SU-DHL-6 (cell line): Measurements from ENCODE around the gene TLR10.

ENCODE experiments used
- H2AFZ ChIP-seq: fragments of 200-600 bp; sonication (generic); 2 replicates; pipeline ENCODE4 v1.6.1; 2014; ENCODE audit warnings: low read depth, mild to moderate bottlenecking, moderate library complexity, mixed read lengths, antibody characterized with exemption, low read length; ENCODE audit not compliant: severe bottlenecking
- H3F3A ChIP-seq: fragments of 200-600 bp; shearing (Covaris generic); 2 replicates; pipeline ENCODE4 v1.6.0; 2016; ENCODE audit warnings: antibody characterized with exemption, mild to moderate bottlenecking; ENCODE audit not compliant: insufficient read depth
- H3K27ac ChIP-seq: fragments of 200-600 bp; sonication (generic); 2 replicates; pipeline ENCODE4 v1.5.1; 2016; ENCODE audit warnings: low read depth, mild to moderate bottlenecking, low read length, moderate library complexity, mixed read lengths
- H3K27me3 ChIP-seq: fragments of 200-600 bp; sonication (generic), shearing (Covaris generic); 2 replicates; pipeline ENCODE4 v1.6.0; 2014; ENCODE audit warnings: mild to moderate bottlenecking, low read length
- H3K36me3 ChIP-seq: fragments of 200-600 bp; sonication (generic); 2 replicates; pipeline ENCODE4 v1.6.1; 2014; ENCODE audit warnings: mild to moderate bottlenecking, low read length, mixed read lengths
- H3K4me2 ChIP-seq: fragments of 300-600, 200-600 bp; shearing (Covaris generic), sonication (generic); 2 replicates; pipeline ENCODE4 v1.6.0; 2014; ENCODE audit warnings: low read length, low read depth, mild to moderate bottlenecking; ENCODE audit not compliant: poor library complexity, severe bottlenecking
- H3K4me3 ChIP-seq: fragments of 200-600 bp; sonication (generic); 2 replicates; pipeline ENCODE4 v1.5.1; 2014; ENCODE audit warnings: antibody characterized with exemption, low read length, mild to moderate bottlenecking, mixed read lengths; ENCODE audit not compliant: insufficient read depth, poor library complexity, severe bottlenecking
- H3K79me2 ChIP-seq: fragments of 200-600 bp; sonication (generic); 2 replicates; pipeline ENCODE4 v1.6.1; 2014; ENCODE audit warnings: mild to moderate bottlenecking, low read length, moderate library complexity; ENCODE audit not compliant: insufficient read depth
- H3K9ac ChIP-seq: fragments of 200-600 bp; sonication (generic); 2 replicates; pipeline ENCODE4 v1.7.0; 2014; ENCODE audit warnings: mild to moderate bottlenecking, low read length
- H3K9me2 ChIP-seq: fragments of 200-600 bp; sonication (generic); replicated peaks from 2 replicates; pipeline ENCODE4 v1.6.1; 2014; ENCODE audit warnings: low read length; ENCODE audit not compliant: insufficient read depth
- H3K9me3 ChIP-seq: fragments of 200-600 bp; sonication (generic); 2 replicates; pipeline ENCODE4 v1.6.1; 2014; ENCODE audit warnings: low read length, mixed read lengths; ENCODE audit not compliant: insufficient read depth
- H4K20me1 ChIP-seq: fragments of 200-600 bp; sonication (generic); 2 replicates; pipeline ENCODE4 v1.6.1; 2014; ENCODE audit warnings: low read depth, mild to moderate bottlenecking, antibody characterized with exemption, low read length, moderate library complexity, mixed read lengths
- CTCF ChIP-seq: fragments of 200-600 bp; sonication (generic); IDR thresholded peaks from one replicate; pipeline ENCODE4 v1.5.1; 2017; ENCODE audit warnings: antibody characterized with exemption, mild to moderate bottlenecking, low read length, moderate library complexity; ENCODE audit not compliant: insufficient read depth, poor library complexity, severe bottlenecking
- EZH2phosphoT487 ChIP-seq: fragments of 200-600 bp; sonication (generic), shearing (Covaris generic); conservative IDR thresholded peaks from 2 replicates; pipeline ENCODE4 v1.6.1; 2018; ENCODE audit warnings: mild to moderate bottlenecking, antibody characterized with exemption, low read length, moderate library complexity, mixed read lengths

Gene TLR10

GRCh38 chr4:38752941-38753806, 29.6 kb downstream of the TLR10 start:
- no peaks in the 10 kb centered on the region for H3K36me3 ChIP-seq
- H4K20me1 ChIP-seq: no peaks in the 10 kb centered on the region
- H2AFZ ChIP-seq: no peak overlapping the region
- H3K9me2 ChIP-seq: no peaks in the 10 kb centered on the region
- H3K79me2 ChIP-seq: no peaks in the 10 kb centered on the region
- H3F3A ChIP-seq: no peaks in the 10 kb centered on the region
- no peak overlapping the region for H3K27ac ChIP-seq
- H3K9ac ChIP-seq: no peak overlapping the region
- no peak for TF ChIP-seq EZH2phosphoT487
- no peak for TF ChIP-seq CTCF
- no peak overlapping the region for H3K4me3 ChIP-seq
- peaks cover 6% of the 10 kb centered on the region; the same call in 1 of the 2 replicates for H3K9me3 ChIP-seq
- no peak overlapping the region for H3K4me2 ChIP-seq
- H3K27me3 ChIP-seq: no peaks in the 10 kb centered on the region

GRCh38 chr4:38752372-38752940, 30.3 kb downstream of the TLR10 start:
- Histone ChIP-seq H3K4me2 (no peak overlapping the region), H2AFZ (no peak overlapping the region), H3K79me2 (no peaks in the 10 kb centered on the region), H3F3A (no peaks in the 10 kb centered on the region), H3K9ac (no peak overlapping the region), H3K36me3 (no peaks in the 10 kb centered on the region), H4K20me1 (no peaks in the 10 kb centered on the region), H3K27ac (no peak overlapping the region), H3K9me3 (peaks cover 13% of the 10 kb centered on the region; the same call in 1 of the 2 replicates), H3K9me2 (no peaks in the 10 kb centered on the region), H3K4me3 (no peak overlapping the region), H3K27me3 (no peaks in the 10 kb centered on the region)
- TF ChIP-seq EZH2phosphoT487 (no peak), CTCF (no peak)

GRCh38 chr4:38751341-38752010, 31.3 kb downstream of the TLR10 start:
- Histone ChIP-seq H3K79me2 (no peaks in the 10 kb centered on the region), H3F3A (no peaks in the 10 kb centered on the region), H3K4me2 (no peak overlapping the region), H4K20me1 (no peaks in the 10 kb centered on the region), H3K27me3 (no peaks in the 10 kb centered on the region), H3K36me3 (no peaks in the 10 kb centered on the region), H3K27ac (no peak overlapping the region), H2AFZ (no peak overlapping the region), H3K4me3 (no peak overlapping the region), H3K9ac (no peak overlapping the region), H3K9me2 (no peaks in the 10 kb centered on the region), H3K9me3 (peaks cover 21% of the 10 kb centered on the region; the same call in 1 of the 2 replicates)
- TF ChIP-seq CTCF: no peak
- no peak for TF ChIP-seq EZH2phosphoT487
